ENCODE data around the gene WIPF2.
"Not testable (repeated sequence)": the region's sequence is repeated elsewhere in the genome, so short reads cannot be mapped to it uniquely, and the experiment has no call there.

WIPF2 gene

GRCh38 chr17:40224718-40225550, 5.8 kb downstream of the WIPF2 start:
- peaks cover 0 to 6% of the 10 kb centered on the region in 2 donors for H3K36me3 ChIP-seq (ENCODE audit: control insufficient read depth in 2 of 2, insufficient read depth in 2 of 2, low read length in 2 of 2)
- H3K27ac ChIP-seq (ENCODE audit: low read length), result no peak overlapping the region
- no peak overlapping the region for H3K9ac ChIP-seq (ENCODE audit: low read length in 2 of 2)
- H3K27me3 ChIP-seq (ENCODE audit: control insufficient read depth in 1 of 2, insufficient read depth in 2 of 2, low read length in 2 of 2), result no peaks in the 10 kb centered on the region
- H3K4me3 ChIP-seq (ENCODE audit: low read length in 2 of 2), result no peak overlapping the region
- H3K9me3 ChIP-seq (ENCODE audit: control insufficient read depth in 2 of 2, low read length in 2 of 2), result no peaks in the 10 kb centered on the region
- H3K4me1 ChIP-seq (ENCODE audit: control insufficient read depth, insufficient read depth, low read length), result peaks cover 7% of the 10 kb centered on the region

GRCh38 chr17:40229146-40229545, 10.0 kb downstream of the WIPF2 start:
- H3K9me3 ChIP-seq (ENCODE audit: control insufficient read depth in 2 of 2, low read length in 2 of 2); H3K27ac ChIP-seq (ENCODE audit: low read length); H3K4me3 ChIP-seq (ENCODE audit: low read length in 2 of 2); H3K4me1 ChIP-seq (ENCODE audit: control insufficient read depth, insufficient read depth, low read length); H3K27me3 ChIP-seq (ENCODE audit: control insufficient read depth in 1 of 2, insufficient read depth in 2 of 2, low read length in 2 of 2); H3K9ac ChIP-seq (ENCODE audit: low read length in 2 of 2): not testable (repeated sequence)
- peaks cover under 1 to 11% of the 10 kb centered on the region in 2 donors for H3K36me3 ChIP-seq (ENCODE audit: control insufficient read depth in 2 of 2, insufficient read depth in 2 of 2, low read length in 2 of 2)

GRCh38 chr17:40230670-40231069, 11.6 kb downstream of the WIPF2 start:
- Histone ChIP-seq H3K4me1 (ENCODE audit: control insufficient read depth, insufficient read depth, low read length) (no peaks in the 10 kb centered on the region), H3K27me3 (ENCODE audit: control insufficient read depth in 1 of 2, insufficient read depth in 2 of 2, low read length in 2 of 2) (no peaks in the 10 kb centered on the region), H3K27ac (ENCODE audit: low read length) (no peak overlapping the region), H3K4me3 (ENCODE audit: low read length in 2 of 2) (no peak overlapping the region), H3K9me3 (ENCODE audit: control insufficient read depth in 2 of 2, low read length in 2 of 2) (no peaks in the 10 kb centered on the region), H3K9ac (ENCODE audit: low read length in 2 of 2) (no peak overlapping the region), H3K36me3 (ENCODE audit: control insufficient read depth in 2 of 2, insufficient read depth in 2 of 2, low read length in 2 of 2) (peaks cover 3 to 13% of the 10 kb centered on the region in 2 donors)

GRCh38 chr17:40231928-40232327, 12.8 kb downstream of the WIPF2 start:
- H3K4me3 ChIP-seq (ENCODE audit: low read length in 2 of 2); H3K27me3 ChIP-seq (ENCODE audit: control insufficient read depth in 1 of 2, insufficient read depth in 2 of 2, low read length in 2 of 2); H3K4me1 ChIP-seq (ENCODE audit: control insufficient read depth, insufficient read depth, low read length); H3K9me3 ChIP-seq (ENCODE audit: control insufficient read depth in 2 of 2, low read length in 2 of 2); H3K27ac ChIP-seq (ENCODE audit: low read length); H3K9ac ChIP-seq (ENCODE audit: low read length in 2 of 2): not testable (repeated sequence)
- peaks cover 3 to 13% of the 10 kb centered on the region in 2 donors for H3K36me3 ChIP-seq (ENCODE audit: control insufficient read depth in 2 of 2, insufficient read depth in 2 of 2, low read length in 2 of 2)

GRCh38 chr17:40241252-40241834, 22.2 kb downstream of the WIPF2 start:
- no peak overlapping the region for H3K27ac ChIP-seq (ENCODE audit: low read length)
- no peaks in the 10 kb centered on the region for H3K9me3 ChIP-seq (ENCODE audit: control insufficient read depth in 2 of 2, low read length in 2 of 2)
- H3K4me3 ChIP-seq (ENCODE audit: low read length in 2 of 2), result no peak overlapping the region
- no peak overlapping the region for H3K9ac ChIP-seq (ENCODE audit: low read length in 2 of 2)
- no peaks in the 10 kb centered on the region for H3K27me3 ChIP-seq (ENCODE audit: control insufficient read depth in 1 of 2, insufficient read depth in 2 of 2, low read length in 2 of 2)
- no peaks in the 10 kb centered on the region for H3K4me1 ChIP-seq (ENCODE audit: control insufficient read depth, insufficient read depth, low read length)
- H3K36me3 ChIP-seq (ENCODE audit: control insufficient read depth in 2 of 2, insufficient read depth in 2 of 2, low read length in 2 of 2), result peaks cover 0 to 2% of the 10 kb centered on the region in 2 donors

- H3K9me3 ChIP-seq (ENCODE audit: control insufficient read depth in 2 of 2, low read length in 2 of 2), result no peaks in the 10 kb centered on the region
- no peak overlapping the region for H3K27ac ChIP-seq (ENCODE audit: low read length)
- no peak overlapping the region for H3K4me3 ChIP-seq (ENCODE audit: low read length in 2 of 2)
- H3K36me3 ChIP-seq (ENCODE audit: control insufficient read depth in 2 of 2, insufficient read depth in 2 of 2, low read length in 2 of 2), result peaks cover 0 to 2% of the 10 kb centered on the region in 2 donors
- no peaks in the 10 kb centered on the region for H3K4me1 ChIP-seq (ENCODE audit: control insufficient read depth, insufficient read depth, low read length)
- no peaks in the 10 kb centered on the region for H3K27me3 ChIP-seq (ENCODE audit: control insufficient read depth in 1 of 2, insufficient read depth in 2 of 2, low read length in 2 of 2)
- no peak overlapping the region for H3K9ac ChIP-seq (ENCODE audit: low read length in 2 of 2)
These were observed 23.7 kb downstream of the WIPF2 start for GRCh38 chr17:40242774-40243173.

- no peaks in the 10 kb centered on the region for H3K9me3 ChIP-seq (ENCODE audit: control insufficient read depth in 2 of 2, low read length in 2 of 2)
- H3K4me3 ChIP-seq (ENCODE audit: low read length in 2 of 2), result no peak overlapping the region
- no peaks in the 10 kb centered on the region for H3K4me1 ChIP-seq (ENCODE audit: control insufficient read depth, insufficient read depth, low read length)
- H3K27ac ChIP-seq (ENCODE audit: low read length), result no peak overlapping the region
- H3K36me3 ChIP-seq (ENCODE audit: control insufficient read depth in 2 of 2, insufficient read depth in 2 of 2, low read length in 2 of 2), result peaks cover 0 to 2% of the 10 kb centered on the region in 2 donors
- H3K9ac ChIP-seq (ENCODE audit: low read length in 2 of 2), result no peak overlapping the region
- no peaks in the 10 kb centered on the region for H3K27me3 ChIP-seq (ENCODE audit: control insufficient read depth in 1 of 2, insufficient read depth in 2 of 2, low read length in 2 of 2)
These were observed 24.7 kb downstream of the WIPF2 start for GRCh38 chr17:40243761-40244160.

GRCh38 chr17:40244255-40244654, 25.2 kb downstream of the WIPF2 start:
- Histone ChIP-seq H3K27me3 (ENCODE audit: control insufficient read depth in 1 of 2, insufficient read depth in 2 of 2, low read length in 2 of 2) (no peaks in the 10 kb centered on the region), H3K36me3 (ENCODE audit: control insufficient read depth in 2 of 2, insufficient read depth in 2 of 2, low read length in 2 of 2) (peaks cover 0 to 2% of the 10 kb centered on the region in 2 donors), H3K27ac (ENCODE audit: low read length) (no peak overlapping the region), H3K9me3 (ENCODE audit: control insufficient read depth in 2 of 2, low read length in 2 of 2) (no peaks in the 10 kb centered on the region), H3K4me3 (ENCODE audit: low read length in 2 of 2) (no peak overlapping the region), H3K9ac (ENCODE audit: low read length in 2 of 2) (no peak overlapping the region), H3K4me1 (ENCODE audit: control insufficient read depth, insufficient read depth, low read length) (no peaks in the 10 kb centered on the region)

- Histone ChIP-seq H3K4me1 (ENCODE audit: control insufficient read depth, insufficient read depth, low read length) (no peaks in the 10 kb centered on the region), H3K9me3 (ENCODE audit: control insufficient read depth in 2 of 2, low read length in 2 of 2) (no peaks in the 10 kb centered on the region), H3K27me3 (ENCODE audit: control insufficient read depth in 1 of 2, insufficient read depth in 2 of 2, low read length in 2 of 2) (no peaks in the 10 kb centered on the region), H3K9ac (ENCODE audit: low read length in 2 of 2) (no peak overlapping the region), H3K27ac (ENCODE audit: low read length) (no peak overlapping the region), H3K36me3 (ENCODE audit: control insufficient read depth in 2 of 2, insufficient read depth in 2 of 2, low read length in 2 of 2) (peaks cover 0 to 2% of the 10 kb centered on the region in 2 donors), H3K4me3 (ENCODE audit: low read length in 2 of 2) (no peak overlapping the region)
These were observed 28.9 kb downstream of the WIPF2 start for GRCh38 chr17:40247926-40248495.

GRCh38 chr17:40248507-40248906, 29.4 kb downstream of the WIPF2 start:
- Histone ChIP-seq H3K4me1 (ENCODE audit: control insufficient read depth, insufficient read depth, low read length) (no peaks in the 10 kb centered on the region), H3K27me3 (ENCODE audit: control insufficient read depth in 1 of 2, insufficient read depth in 2 of 2, low read length in 2 of 2) (no peaks in the 10 kb centered on the region), H3K9ac (ENCODE audit: low read length in 2 of 2) (no peak overlapping the region), H3K27ac (ENCODE audit: low read length) (no peak overlapping the region), H3K4me3 (ENCODE audit: low read length in 2 of 2) (no peak overlapping the region), H3K36me3 (ENCODE audit: control insufficient read depth in 2 of 2, insufficient read depth in 2 of 2, low read length in 2 of 2) (peaks cover 0 to 2% of the 10 kb centered on the region in 2 donors), H3K9me3 (ENCODE audit: control insufficient read depth in 2 of 2, low read length in 2 of 2) (no peaks in the 10 kb centered on the region)

GRCh38 chr17:40251576-40251975, 32.5 kb downstream of the WIPF2 start:
- no peaks in the 10 kb centered on the region for H3K9me3 ChIP-seq (ENCODE audit: control insufficient read depth in 2 of 2, low read length in 2 of 2)
- H3K27me3 ChIP-seq (ENCODE audit: control insufficient read depth in 1 of 2, insufficient read depth in 2 of 2, low read length in 2 of 2), result no peaks in the 10 kb centered on the region
- H3K4me1 ChIP-seq (ENCODE audit: control insufficient read depth, insufficient read depth, low read length), result no peaks in the 10 kb centered on the region
- H3K27ac ChIP-seq (ENCODE audit: low read length), result no peak overlapping the region
- H3K9ac ChIP-seq (ENCODE audit: low read length in 2 of 2), result no peak overlapping the region
- H3K4me3 ChIP-seq (ENCODE audit: low read length in 2 of 2), result no peak overlapping the region
- peaks cover 1 to 5% of the 10 kb centered on the region in 2 donors for H3K36me3 ChIP-seq (ENCODE audit: control insufficient read depth in 2 of 2, insufficient read depth in 2 of 2, low read length in 2 of 2)

Data from stomach smooth muscle (tissue), 2 donors.